Panc1 (cell line): Measurements from ENCODE around the gene IQSEC1. TPM values are rescaled to one million over a fixed set of nuclear protein-coding genes. Genes with fewer than 3 reads are reported as not detected.

Experiments used
- ATAC-seq: fragments of 200-7000 bp; cut with Tn5 transposase; 2 replicates; pipeline ENCODE4 v1.9.1; 2020; ENCODE audit warnings: mild to moderate bottlenecking, moderate library complexity
- BruUV-seq: library from RNA; stranded (reverse); fragments of 400-500 nt; replicated peaks from 2 replicates; lab custom pipeline; 2021; lab: Mats Ljungman, UMichigan
- CTCF ChIA-PET: fragments of 300-600 bp; sonication (Branson Sonifier 250); formaldehyde crosslinking; loops from one replicate; lab custom pipeline; 2022; ENCODE audit warnings: antibody characterized with exemption; lab: Charles Lee
- POLR2A ChIA-PET: fragments of 300-600 bp; sonication (Branson Sonifier 250); formaldehyde crosslinking; loops from one replicate; lab custom pipeline; 2022; ENCODE audit warnings: antibody characterized with exemption; lab: Charles Lee
- DNase-seq: peaks from one replicate; pipeline ENCODE4 v3.0.0-alpha.2; 2010; ENCODE audit warnings: low read depth, low spot score
- H3K27ac ChIP-seq: 2 replicates; pipeline ENCODE4 v1.5.1; 2011; ENCODE audit warnings: mild to moderate bottlenecking, low read length, inconsistent platforms
- H3K27me3 ChIP-seq: fragments of 200-500 bp; sonication (Bioruptor generic); 2 replicates; pipeline ENCODE4 v1.6.0; 2014; ENCODE audit warnings: low read length, inconsistent platforms; ENCODE audit not compliant: control insufficient read depth, insufficient read depth
- H3K36me3 ChIP-seq: fragments of 200-500 bp; sonication (Bioruptor generic); 2 replicates; pipeline ENCODE4 v1.5.1; 2014; ENCODE audit warnings: inconsistent platforms, mild to moderate bottlenecking, low read length, moderate library complexity; ENCODE audit not compliant: control insufficient read depth, insufficient read depth
- H3K4me1 ChIP-seq: 2 replicates; pipeline ENCODE4 v1.5.1; 2011; ENCODE audit warnings: inconsistent platforms, mild to moderate bottlenecking, low read length, moderate library complexity; ENCODE audit not compliant: control insufficient read depth, insufficient read depth
- H3K4me3 ChIP-seq, 2 experiments: 2 replicates each; pipeline ENCODE4 v1.5.1; 2011 to 2012; ENCODE audit warnings: low read depth in 2 of 2, low read length in 2 of 2, mild to moderate bottlenecking in 2 of 2, inconsistent platforms in 1 of 2, moderate library complexity in 1 of 2
- H3K9me3 ChIP-seq: fragments of 200-500 bp; sonication (Bioruptor generic); 2 replicates; pipeline ENCODE4 v1.5.1; 2014; ENCODE audit warnings: low read depth, mild to moderate bottlenecking, inconsistent platforms, low read length, moderate library complexity; ENCODE audit not compliant: control insufficient read depth, insufficient read depth
- CTCF ChIP-seq: fragments of 450-650 bp; IDR thresholded peaks from 2 replicates; pipeline ENCODE4 v1.5.1; 2017; ENCODE audit warnings: mild to moderate bottlenecking
- POLR2AphosphoS5 ChIP-seq: IDR thresholded peaks from 2 replicates; pipeline ENCODE4 v1.6.1; 2012; ENCODE audit warnings: mild to moderate bottlenecking, low read depth, low read length, moderate library complexity
- REST ChIP-seq, 2 experiments: IDR thresholded peaks; 2 replicates each; pipeline ENCODE4 v1.6.1; 2011 to 2012; ENCODE audit warnings: low read depth in 2 of 2, control low read depth in 1 of 2, low read length in 1 of 2, mild to moderate bottlenecking in 1 of 2, moderate library complexity in 1 of 2; ENCODE audit not compliant: insufficient read depth in 1 of 2
- SIN3A ChIP-seq: IDR thresholded peaks from 2 replicates; pipeline ENCODE4 v1.6.1; 2012; ENCODE audit warnings: low read depth, mild to moderate bottlenecking, low read length, moderate library complexity, borderline replicate concordance; ENCODE audit not compliant: insufficient read depth
- TCF7L2 ChIP-seq: IDR thresholded peaks from 2 replicates; pipeline ENCODE4 v1.6.1; 2011; ENCODE audit warnings: mild to moderate bottlenecking, low read depth, low read length, inconsistent platforms
- in situ Hi-C: cut with HindIII; loops from 2 replicates; pipeline ENCODE4 v1.10.0; 2016; ENCODE audit warnings: low sequenced_read_pairs, low pct_unique_long_range_greater_than_20kb
- intact Hi-C: fragments of 100-400 bp; cut with micrococcal nuclease; formaldehyde crosslinking; loops from one replicate; pipeline ENCODE4 v1.10.0; 2022; ENCODE audit not compliant: unreplicated experiment
- total RNA-seq: library from RNA; stranded (reverse); gene quantifications from one replicate; pipeline ENCODE4 v1.2.1, GENCODE V29; 2021; ENCODE audit not compliant: unreplicated experiment

The IQSEC1 gene
- total RNA-seq, 1 experiment from 2014 or later = 28.4 TPM

GRCh38 chr3:12871404-12871983 is 201.7 kb downstream of the IQSEC1 start:
- CTCF ChIA-PET = no interaction called here
- no peaks in the 10 kb centered on the region for H3K9me3 ChIP-seq
- TF ChIP-seq TCF7L2 (no peak), POLR2AphosphoS5 (no peak), CTCF (no peak), SIN3A (no peak), REST (IDR thresholded peaks at IDR 0.05; ENCODE audit: insufficient read depth in 1 of 2, low read depth in 2 of 2, low read length in 1 of 2) (no peak)
- DNase-seq = no peak
- H3K4me1 ChIP-seq = no peaks in the 10 kb centered on the region
- H3K4me3 ChIP-seq = no peak overlapping the region
- H3K27me3 ChIP-seq = no peaks in the 10 kb centered on the region
- H3K36me3 ChIP-seq = no peaks in the 10 kb centered on the region
- POLR2A ChIA-PET = no interaction called here
- in situ Hi-C loops (no loop called here), intact Hi-C loops (no loop called here)
- ATAC-seq = no peak
- BruUV-seq = no TSS peak
- H3K27ac ChIP-seq = no peak overlapping the region

GRCh38 chr3:12870942-12871341 is 202.3 kb downstream of the IQSEC1 start:
- CTCF ChIA-PET = no interaction called here

More at GRCh38 chr3:12870942-12871341, 202.3 kb downstream of the IQSEC1 start:
- POLR2A ChIA-PET = no interaction called here
- BruUV-seq = no TSS peak
- Histone ChIP-seq H3K27ac (no peak overlapping the region), H3K4me3 (no peak overlapping the region), H3K27me3 (no peaks in the 10 kb centered on the region), H3K36me3 (no peaks in the 10 kb centered on the region), H3K9me3 (no peaks in the 10 kb centered on the region), H3K4me1 (no peaks in the 10 kb centered on the region)
- intact Hi-C loops = no loop called here
- in situ Hi-C loops = no loop called here
- TF ChIP-seq TCF7L2 = no peak
- no peak for TF ChIP-seq SIN3A
- TF ChIP-seq CTCF = no peak
- TF ChIP-seq REST (IDR thresholded peaks at IDR 0.05; ENCODE audit: insufficient read depth in 1 of 2, low read depth in 2 of 2, low read length in 1 of 2) = no peak
- TF ChIP-seq POLR2AphosphoS5 = no peak
- DNase-seq (no peak), ATAC-seq (no peak)
